Stimulated activated CD8-positive, alpha-beta memory T cell treated with anti-CD3 and anti-CD28 coated beads, Interleukin-7, amount 100 ng/mL, for 4 hours (primary cell): ENCODE measurements around the gene SORCS2.

Experiments
- DNase-seq, 2 donors: peaks; one replicate each; pipeline ENCODE4 v3.0.0-alpha.2; 2020; ENCODE audit warnings: low read depth in 2 of 2

The SORCS2 gene

DNA sequence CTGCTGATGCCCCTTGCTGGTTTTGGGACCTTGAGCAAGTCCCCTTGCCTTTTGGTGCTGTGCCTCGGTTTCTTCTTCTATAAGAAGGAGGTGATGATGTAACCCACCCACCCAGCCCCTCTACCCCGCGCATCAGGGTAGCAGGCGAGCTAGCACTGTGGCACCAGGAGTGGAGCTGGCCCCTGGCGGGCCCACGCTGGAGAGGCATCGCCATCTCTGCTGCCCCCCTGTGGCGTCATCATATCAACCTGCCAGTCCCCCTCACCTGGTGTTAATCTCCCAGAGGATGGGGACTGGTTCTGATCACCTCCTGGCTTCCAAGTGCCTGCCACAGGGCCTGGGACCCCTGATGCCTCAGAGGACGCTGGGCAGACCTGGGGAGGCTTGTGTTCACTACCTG lies 6.3 kb upstream of the SORCS2 start:
- DNase-seq: no peak

DNA sequence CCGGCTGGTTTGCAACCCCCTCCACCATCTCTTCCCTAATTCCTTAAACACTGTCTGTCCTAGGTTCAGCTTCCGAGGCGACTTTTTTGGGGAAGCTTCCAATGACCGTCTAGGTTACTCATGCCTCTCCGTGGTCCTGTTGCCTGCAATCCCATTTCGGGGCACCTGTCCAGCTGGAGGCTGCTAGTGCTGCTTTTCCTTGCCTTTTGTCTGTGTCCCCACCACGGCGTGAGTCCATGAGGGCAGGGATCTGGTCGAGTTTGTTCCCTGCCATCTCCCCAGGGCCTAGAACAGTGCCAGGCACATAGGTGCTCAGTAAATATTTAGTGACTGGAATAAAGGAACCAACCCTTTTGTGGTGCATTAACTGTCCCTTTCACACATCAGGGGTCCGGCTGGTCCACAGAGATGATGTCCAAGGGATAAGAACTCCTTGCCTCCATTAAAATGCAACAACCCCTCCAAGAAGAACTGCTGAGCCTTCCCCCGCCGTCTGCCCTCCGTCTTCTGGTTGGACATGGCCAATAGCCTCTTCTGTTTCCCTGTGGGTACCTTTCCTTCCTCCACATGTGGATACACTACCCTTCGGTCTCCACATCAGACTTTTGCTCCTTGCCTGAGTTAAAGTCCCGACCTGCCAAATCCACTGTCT lies 5.7 kb upstream of the SORCS2 start:
- no peak for DNase-seq

DNA sequence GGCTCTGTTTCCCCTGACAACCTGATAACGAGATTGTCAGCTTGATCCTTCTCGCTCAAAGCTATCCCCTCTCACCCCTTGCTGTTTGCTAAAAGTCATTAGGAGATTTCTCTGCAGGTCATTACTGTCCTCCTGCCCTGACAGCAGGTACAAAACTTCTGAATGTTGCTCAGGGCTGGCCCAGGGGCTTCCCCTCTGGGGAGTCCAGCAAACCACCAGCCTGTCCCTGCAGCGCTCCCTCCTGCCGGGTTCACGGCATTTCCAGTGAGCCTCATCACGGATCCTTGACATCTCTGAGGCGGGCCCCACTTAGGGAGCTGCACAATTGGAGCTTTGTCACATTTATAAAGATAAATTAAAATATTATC lies 5.2 kb upstream of the SORCS2 start:
- no peak for DNase-seq

DNA sequence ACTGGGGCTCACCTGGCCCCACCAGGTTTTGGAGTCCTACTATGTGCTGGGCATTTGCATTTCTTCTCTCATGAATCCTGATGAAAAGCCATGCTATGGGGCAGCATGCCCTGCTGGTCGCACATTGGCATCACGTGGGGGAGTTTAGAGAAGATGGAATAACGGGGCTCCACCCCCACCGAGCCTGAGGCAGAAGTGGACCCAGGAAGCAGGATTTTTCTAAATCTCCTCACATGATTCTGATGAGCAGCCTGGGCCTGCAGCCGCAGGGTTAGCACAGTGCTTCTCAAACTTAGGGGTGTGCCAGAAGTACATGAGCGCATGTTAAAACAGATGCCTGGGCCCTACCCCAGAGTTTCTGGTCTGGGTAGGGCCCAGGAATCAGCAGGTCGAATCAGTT lies 4.6 kb upstream of the SORCS2 start:
- DNase-seq: no peak

DNA sequence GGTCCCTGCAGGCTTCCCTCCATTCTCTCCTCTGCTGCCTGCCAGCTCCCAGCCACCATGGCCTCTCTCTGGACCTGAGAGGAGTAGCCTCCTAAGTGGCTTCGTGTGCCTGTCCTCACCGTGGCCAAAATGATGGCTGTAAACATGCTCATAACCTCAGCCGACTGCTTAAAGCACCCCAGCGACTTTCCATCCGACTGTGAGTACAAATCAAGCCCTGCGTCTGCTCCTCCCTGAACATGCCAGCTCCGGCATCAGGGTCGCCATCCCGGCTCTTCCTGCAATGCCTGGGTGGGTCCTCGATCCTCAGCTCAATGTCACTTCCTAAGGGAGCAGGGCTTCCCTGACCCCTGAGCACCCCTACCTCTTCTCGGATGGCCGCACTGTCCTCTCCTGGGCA lies 3.3 kb upstream of the SORCS2 start:
- DNase-seq: no peak

DNA sequence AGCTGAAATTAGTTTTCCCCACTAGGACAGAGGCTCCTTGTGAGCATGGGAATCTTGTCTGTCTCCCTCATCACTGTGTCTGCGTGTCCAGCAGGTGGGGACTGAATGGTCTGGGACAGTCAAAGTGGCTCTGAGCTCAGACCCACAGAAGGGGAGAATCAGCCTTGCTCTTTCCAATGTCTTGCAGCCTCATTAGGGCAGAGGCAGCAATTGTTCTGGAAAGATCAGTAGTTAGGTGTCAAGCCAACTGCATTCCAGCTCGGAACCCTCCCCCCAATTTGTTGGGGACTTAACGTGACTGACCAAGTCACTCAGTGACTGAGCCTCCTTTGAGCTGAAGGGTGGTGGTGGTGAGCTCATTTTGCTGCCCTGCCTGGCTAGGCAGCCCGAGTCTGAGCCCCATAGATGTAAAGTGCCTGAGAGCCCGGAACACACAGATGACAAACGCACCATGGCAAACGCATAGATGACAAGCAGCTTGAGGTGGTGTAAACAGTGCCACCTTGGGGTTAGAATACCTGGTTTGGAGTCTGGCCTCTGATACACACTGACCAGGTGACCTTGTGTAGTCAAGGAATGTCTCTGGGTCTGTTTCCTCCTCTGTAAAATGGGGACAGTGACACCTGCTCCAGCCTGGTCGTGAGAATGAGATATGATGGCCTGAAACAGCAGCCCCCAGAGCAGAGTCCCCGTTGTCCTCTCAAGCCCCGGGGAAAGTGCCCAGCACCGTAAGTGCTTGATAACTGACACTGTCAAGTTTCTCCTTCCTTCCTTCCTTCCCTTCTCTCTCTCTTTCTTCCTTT lies 2.7 kb upstream of the SORCS2 start:
- DNase-seq: no peak

DNA sequence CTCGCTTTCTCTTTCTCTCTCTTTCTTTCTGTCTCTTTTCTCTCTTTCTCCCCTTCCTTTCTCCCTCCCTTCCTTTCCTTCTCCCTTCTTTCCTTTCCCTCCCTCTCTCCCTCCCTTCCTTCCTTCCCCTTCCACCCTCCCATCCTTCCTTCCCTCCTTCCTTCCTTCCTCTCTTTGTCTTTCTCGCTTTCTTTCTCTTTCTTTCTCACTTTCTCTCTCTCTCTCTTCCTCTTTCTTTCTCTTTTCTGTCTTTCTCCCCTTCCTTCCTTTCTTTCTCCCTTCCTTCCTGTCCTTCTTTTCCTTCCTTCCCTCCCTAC lies 2.1 kb upstream of the SORCS2 start:
- DNase-seq: no peak

DNA sequence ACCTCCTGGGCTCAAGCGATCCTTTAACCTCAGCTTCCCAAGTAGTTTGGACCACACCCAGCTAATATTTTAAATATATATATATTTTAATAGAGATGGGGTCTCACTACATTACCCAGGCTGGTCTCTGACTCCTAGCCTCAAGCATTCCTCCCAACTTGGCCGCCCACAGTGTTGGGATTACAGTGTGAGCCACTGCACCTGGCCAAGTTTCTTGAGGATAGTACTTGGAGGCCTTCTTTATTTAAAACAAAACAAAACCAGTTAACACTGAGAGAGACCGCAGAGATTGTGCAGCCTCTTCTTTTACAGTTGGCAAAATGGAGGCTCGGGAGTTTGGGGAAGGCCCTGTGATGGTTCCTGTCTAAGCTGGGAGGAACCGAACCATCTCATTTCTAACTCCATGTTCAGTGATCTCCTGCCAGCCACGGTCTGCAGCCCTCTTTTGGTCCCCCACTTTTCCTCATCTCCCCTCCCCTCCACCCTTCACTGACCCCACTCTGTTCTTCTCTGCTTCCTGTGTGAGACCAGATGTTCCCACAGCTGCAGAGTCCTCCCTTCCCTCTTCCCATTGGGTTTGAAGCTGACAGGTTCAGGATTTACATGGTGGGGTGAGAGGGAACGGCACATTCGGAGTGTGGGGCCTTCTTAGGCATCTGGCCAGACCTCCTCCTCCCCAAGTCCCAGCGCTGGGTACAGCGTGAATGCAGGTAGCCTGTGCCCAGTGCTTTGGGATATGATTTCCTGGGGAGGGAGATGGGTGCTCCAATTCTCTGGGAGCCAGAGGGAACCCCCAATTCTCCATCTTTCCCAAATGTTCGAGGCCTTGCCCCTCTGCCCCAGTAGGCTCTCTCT lies 1.4 kb upstream of the SORCS2 start:
- no peak for DNase-seq

DNA sequence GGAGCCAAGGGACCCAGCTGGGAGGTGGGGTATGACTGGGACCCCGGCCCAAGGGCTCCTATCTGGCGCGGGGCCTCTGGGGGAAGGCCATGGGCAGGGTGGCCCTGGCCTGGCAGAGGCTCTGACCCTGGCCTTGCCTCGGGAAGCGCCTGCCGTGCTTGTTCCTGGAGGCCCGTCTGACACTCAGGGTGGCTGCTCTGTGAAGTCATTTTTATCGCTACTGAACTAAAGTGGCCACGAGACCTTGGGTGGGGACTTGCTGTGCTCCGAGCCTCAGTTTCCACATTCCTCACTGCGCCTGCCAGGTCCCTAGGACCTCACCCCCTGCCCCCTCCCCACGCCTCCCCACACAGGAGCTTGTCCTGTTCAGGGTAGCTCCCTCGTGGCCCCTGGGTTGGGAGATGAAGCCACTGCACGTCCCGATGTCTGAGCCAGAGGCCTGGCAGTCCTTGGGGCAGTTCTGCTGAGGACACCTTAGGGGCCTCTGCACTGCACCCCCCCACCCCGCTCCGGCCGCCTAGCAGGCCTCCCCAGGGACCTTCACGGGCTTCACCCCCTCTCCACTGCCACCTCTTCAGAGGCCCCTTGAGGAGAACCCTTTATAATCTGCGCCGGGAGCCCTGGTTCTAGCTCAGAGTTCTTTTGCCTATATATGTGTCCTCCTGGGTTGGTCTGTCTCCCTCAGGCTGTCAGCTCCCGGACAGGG lies 639 bp upstream of the SORCS2 start:
- no peak for DNase-seq

DNA sequence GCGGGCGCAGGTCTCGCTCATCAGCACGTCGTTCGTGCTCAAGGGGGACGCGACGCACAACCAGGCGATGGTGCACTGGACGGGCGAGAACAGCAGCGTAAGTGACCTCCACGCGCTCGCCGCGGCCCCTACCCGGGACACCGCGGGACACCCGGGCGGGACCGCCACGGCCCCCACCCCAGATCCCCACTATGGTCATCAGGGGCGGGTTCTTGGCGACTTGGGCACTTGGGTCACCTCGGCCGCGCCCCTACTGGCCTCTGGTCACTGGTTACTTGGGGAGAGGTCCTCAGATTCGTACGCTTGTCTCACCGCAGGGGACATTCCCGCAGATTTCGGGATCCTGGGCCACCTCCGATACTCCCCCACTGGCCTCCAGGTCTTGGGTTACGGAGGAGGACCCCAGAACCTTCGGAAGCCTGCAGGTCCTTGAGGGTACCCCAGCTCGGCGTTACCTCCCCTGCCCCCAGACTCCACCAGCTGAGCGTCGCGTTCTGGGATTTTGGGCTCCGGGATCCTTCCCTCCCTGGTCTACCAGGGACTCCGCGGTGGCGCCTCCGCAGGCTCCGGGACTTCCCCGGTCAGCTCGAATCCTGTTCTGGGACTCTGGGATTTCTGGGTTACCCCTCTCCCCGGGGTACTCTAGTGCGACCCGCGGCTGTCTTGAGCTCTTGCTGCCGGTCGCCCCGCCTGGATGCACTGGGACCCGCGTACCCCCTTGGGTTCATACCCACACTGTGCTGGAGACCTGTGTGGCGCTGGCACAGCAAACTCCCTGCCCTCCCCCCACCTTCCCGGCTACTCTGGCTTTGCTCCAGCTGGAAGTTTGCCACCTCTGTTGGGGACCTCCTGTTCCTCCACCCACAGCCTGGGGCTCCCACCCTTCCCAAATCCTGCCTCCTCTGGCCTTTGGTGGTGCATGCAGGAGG lies 956 bp downstream of the SORCS2 start:
- no peak for DNase-seq

DNA sequence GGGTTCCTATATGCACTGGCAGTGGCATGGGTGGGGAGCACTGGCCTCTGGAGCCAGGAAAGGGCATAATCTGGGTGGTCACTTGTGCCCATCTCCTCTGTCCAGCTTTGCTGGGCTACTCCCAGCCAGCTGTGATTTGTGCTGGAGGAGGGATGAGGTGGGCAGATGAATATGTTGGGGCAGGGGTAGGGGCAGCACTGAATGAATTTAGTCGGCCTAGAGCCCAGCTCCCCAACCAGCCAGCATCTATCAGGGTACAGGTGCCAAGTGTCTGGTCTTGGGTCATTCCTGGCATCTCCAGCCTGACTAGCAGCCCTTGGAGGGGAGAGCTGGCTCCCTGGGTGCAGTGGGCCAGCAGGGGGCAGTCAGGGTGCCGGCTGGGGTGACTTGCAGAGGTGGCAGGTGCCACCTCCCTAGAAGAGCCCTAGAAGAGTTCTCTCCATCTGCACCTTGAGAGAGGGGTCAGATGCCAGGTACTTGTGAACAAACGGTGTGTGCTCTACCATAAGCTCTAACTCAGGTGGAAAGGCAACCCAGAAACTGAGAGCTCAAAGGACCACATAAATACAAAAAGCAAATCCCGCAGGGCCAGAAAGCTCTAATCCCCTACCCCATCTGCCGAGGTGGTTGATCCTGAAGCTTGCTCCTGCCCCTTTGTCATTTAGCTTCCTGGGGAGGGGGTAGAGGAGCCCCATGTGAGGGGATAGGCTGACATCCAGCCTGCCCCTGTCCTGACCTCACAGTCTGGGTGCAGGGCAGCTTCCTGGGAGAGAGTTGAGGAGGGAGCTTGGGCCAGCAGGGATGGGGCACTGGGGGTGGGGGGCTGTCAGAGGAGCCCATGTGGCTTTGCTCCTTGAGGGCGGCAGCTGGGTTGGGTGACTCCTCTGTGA lies 2.2 kb downstream of the SORCS2 start:
- no peak for DNase-seq

DNA sequence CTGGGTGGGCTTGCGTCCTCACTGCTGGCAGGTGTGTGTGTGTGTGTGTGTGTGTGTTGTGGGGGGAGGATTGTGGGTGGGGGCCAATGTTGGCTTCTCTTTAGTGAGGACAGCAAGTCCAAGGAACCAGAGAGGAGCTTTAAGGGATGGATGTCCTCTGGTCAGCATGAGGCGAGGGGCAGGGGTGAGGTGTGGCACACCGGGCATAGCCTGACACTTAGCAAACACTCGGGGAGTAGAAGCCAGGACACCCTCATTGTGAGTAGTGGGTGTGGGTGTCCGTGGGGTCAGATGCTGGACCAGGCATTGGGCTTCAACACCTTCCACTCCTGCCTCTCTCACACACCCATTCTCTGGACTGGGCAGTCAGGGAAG lies 2.8 kb downstream of the SORCS2 start:
- DNase-seq: no peak

DNA sequence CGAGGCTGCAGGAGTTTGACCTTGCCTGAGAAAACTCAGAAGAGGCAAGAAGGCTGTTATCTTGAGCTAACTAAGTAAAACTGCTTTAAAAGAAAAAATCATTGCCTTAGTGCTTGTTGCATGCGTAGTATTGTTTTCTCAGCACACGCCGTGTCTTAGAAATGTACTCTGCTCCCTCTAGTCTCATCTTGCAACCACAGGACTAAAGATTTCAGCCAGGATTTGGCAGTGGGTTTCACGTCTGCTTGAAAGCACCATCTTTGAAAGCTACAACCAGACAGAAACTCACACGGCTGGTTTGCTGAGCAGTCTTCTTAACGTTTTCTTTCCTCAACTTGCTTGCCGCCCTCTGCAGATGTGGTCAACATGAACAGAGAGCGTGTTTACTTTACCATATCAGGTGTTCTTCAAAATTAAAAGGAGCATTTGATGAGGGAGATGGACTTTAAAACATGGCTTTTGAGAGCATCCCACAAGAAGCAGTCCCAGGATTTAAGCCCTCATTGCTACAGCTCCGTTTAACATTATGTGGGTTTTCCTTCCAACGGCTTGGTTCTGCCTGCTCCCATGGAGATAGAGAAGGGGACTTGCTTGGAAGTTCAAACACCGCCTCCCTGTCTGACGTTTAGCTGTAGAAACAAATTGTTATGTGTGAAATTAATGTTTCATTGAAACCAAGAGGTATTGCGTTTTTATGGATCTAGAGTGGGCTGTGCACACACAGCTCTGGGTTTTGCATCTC lies 3.4 kb downstream of the SORCS2 start:
- DNase-seq: no peak

DNA sequence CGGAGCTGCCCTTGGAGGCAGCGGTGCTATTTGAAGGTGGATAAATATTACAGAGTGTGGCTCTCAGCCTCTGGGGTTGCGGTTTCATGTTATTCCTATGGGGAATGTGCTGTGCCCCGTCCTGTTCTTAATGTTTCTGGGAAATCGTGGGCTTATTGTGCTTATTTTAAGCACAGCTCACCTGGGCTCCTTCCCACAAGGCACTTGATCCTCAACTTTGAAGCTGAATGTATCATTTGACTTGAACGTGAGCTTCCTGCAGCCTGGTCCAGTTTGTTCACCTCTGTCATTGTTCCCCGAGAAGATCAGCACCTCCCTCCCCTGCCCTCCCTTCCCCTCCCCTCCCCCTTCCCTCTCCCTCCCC lies 3.9 kb downstream of the SORCS2 start:
- DNase-seq: no peak

DNA sequence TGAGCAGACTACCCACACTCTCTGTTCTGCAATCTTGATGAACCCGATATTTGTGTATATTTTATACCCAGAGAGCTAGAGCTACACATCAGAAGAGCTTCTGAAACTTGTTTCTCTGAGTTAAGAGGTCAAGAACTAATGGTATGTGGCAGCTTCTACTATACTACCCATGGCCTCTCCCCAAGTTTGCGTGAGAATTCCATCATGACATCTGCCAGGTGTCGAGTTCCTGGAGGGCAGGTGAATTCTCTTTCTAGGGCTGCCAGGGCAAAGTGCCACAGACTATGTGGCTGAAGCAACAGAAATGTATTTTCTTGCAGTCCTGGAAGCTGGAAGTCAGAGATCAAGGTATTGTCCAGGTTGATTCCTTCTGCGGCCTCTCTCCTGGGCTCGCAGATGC lies 4.4 kb downstream of the SORCS2 start:
- no peak for DNase-seq

DNA sequence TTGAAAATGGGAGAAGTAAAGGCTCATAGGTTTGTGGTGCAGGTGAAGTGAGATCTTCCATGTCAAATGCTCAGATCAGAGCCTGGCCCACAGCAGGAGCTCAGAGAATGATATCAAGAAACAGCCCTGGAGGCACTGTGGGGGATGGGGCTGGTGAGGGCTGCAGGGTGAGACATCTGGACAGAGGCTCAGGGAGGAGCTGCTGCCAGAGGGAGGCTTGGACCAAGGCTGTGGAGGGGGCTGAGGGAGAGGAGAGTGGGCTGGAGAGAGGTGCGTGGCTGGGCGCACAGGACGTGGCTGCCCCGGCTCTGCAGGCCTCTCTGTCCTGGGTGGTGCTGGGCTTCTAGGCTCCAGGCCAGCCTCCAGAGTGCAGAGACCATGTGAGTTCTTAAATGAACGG lies 5.6 kb downstream of the SORCS2 start:
- DNase-seq: no peak

DNA sequence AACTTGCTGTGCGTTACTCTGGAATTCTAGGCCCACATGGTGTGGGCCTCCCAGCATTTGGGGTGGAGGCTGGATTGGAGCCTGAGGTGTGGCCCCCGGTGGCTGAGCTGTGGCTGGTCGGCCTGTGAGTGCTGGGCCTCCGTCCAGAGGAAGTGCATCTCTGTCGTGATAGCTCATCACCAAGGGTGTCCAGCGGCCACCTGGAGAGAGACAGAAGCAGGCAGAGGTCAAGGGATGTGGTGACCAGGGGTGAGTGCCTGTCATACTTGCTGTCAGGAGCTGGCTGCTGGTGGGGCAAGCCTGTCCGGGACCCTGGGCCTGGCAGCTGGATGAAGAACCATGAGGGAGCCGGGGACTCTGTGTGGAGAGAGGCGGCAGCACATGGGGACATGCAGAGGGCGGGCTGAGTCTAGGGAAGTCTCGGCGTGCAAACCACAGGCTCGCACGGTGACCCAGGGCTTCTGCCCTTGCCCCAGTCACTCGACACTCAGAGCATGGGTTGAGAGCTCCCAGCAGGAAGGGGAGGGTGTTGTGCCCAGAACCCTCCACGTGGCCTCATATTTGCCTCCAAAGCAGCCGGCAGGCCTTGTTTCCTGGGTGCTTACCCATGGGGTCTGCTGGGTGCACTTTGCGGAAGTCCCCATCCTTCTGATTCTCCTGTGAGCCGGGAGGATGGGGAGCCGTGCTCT lies 6.2 kb downstream of the SORCS2 start:
- DNase-seq: no peak

DNA sequence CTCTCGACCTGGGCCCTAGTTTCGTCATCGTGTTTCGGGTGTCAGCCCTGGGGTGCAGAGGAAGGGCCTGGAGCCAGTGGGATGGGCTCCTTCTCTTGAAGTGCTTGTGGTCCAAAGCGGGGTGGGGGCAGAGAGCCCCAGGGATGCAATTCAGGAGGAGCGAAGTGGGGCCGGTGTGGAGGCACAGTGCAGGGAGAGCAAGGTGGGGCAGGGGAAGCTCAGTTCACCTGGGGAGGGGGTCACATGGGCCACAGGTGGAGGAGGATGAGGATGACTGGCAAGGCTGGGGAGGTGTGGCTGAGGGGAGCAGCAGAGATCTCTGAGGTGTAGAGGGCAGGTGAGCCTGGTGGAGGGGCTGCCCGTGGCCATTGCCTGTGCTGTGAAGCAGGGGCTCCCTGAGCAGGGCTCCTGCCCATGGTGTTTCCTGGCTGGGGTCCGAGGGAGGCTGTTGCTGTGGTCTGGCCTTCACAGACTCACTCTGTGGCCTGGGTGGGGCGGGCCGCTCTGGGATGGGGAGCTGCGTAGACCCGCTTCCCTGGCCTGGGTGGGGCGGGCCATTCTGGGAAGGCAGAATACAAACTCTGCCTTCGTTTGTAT lies 6.9 kb downstream of the SORCS2 start:
- DNase-seq: no peak
